ENCODE data around the gene TCF15. TPM values are rescaled to one million over a fixed set of nuclear protein-coding genes. Genes with fewer than 3 reads are reported as not detected.

Gene TCF15
- total RNA-seq, 1 donor from 2014 or later, result not detected

DNA sequence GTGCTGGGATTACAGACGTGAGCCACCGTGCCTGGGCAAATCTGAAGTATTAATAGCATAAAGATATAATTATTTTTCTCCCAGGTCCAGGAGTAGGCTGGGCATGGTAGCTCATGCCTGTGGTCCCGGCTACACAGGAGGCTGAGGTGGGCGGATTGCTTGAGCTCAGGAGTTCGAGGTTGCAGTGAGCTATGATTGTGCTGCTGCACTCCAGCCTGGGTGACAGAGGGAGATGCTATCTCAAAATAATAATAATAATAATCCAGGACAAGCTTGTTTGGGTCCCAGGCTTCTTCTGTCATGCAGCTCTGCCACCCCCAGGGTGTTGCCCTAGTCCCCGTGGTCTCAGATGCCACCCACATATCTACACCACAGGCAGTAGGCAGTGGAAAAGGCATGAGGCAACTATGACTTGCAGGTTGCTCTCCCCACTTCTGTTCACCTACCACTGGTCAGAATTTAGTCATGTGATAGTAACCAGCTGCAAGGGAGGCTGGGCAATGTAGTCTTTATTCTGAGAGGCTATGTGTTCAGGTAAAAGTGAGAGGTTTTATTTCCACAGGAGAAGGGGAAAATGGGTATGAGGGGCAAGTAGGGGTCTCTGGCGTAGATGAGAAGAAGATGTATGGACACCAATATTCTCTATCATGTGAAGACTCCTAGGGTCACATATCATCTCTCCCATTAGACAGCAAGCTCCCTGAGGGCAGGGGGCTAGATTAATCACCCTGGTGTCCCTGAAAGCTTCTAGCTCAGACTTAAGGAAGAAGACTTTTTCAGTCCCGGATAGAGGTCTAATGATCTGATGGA is 25.7 kb downstream of the TCF15 start:
- DNase-seq (ENCODE audit: low read depth), result no peak

DNA sequence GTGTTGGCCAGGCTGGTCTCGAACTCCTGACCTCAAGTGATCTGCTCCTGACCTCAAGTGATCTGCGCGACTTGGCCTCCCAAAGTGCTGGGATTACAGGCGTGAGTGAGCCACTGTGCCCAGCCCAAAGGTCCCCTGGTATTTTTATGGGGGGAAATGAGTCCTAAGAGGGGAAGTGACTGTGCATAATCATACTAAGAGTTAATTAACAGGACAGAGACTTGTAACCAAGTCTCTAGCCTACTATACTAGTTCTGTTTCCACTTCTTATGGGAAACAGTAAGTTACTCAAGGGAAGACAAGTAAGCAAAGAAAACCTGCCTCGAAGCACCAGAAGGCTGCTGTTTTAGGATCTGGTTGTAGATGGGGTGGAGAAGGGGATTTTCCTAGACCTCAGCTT is 27.9 kb downstream of the TCF15 start:
- no peak for DNase-seq (ENCODE audit: low read depth)

DNA sequence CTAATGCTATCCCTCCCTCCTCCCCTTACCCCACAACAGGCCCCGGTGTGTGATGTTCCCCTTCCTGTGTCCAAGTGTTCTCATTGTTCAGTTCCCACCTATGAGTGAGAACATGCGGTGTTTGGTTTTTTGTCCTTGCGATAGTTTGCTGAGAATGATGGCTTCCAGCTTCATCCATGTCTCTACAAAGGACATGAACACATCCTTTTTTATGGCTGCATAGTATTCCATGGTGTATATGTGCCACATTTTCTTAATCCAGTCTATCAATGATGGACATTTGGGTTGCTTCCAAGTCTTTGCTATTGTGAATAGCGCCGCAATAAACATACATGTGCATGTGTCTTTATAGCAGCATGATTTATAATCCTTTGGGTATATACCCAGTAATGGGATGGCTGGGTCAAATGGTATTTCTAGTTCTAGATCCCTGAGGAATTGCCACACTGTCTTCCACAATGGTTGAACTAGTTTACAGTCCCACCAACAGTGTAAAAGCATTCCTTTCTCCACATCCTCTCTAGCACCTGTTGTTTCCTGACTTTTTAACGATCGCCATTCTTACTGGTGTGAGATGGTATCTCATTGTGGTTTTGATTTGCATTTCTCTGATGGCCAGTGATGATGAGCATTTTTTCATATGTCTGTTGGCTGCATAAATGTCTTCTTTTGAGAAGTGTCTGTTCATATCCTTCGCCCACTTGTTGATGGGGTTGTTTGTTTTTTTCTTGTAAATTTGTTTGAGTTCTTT is 31.0 kb downstream of the TCF15 start:
- DNase-seq (ENCODE audit: low read depth), result peak; percentile 6

DNA sequence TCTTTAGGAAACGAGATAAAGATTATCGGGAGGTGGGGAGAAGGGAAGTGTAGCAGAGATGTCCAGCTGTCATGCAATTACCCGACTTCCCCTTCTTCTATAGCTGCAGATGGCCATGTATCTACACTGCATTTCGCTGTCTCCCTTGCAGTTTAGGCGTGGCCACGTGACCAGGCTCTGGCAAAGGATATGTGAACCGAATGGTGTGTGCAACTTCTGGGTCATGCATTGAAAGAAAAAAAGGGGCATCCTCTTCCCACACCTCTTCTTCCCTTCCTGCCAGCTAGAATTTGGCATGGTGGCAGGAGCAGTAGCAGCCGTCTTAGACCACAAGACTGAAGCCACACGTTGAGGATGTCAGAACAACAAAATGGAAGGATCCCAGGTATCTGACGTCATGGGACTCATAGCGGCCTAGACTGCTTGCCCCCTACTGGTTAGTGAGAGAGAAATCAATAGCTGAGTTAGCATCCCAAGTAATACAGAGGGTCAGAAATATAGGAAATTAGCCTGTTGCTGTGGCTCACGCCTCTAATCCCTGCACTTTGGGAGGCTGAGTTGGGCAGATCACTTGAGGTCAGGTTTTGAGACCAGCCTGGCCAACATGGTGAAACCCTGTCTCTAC is 32.8 kb downstream of the TCF15 start:
- DNase-seq (ENCODE audit: low read depth), result no peak

DNA sequence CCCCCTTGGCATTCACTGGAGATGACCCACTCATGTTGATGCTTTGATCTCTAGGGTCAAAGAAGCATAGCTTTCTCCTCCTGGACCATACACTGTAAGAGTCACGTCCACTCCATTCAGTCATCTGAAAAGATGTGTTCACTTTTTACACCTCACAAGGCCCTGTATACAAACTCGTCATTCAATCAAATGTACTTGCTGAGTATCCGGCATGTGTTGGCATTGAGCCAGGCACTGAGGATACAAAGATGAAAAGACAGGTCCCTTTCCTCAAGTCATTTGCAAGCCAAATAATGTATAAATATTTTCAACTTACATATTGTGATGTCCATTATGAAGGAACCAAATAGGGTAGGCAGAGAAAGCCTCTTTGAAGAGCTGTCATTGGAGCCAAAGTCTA is 34.0 kb downstream of the TCF15 start:
- no peak for DNase-seq (ENCODE audit: low read depth)

DNA sequence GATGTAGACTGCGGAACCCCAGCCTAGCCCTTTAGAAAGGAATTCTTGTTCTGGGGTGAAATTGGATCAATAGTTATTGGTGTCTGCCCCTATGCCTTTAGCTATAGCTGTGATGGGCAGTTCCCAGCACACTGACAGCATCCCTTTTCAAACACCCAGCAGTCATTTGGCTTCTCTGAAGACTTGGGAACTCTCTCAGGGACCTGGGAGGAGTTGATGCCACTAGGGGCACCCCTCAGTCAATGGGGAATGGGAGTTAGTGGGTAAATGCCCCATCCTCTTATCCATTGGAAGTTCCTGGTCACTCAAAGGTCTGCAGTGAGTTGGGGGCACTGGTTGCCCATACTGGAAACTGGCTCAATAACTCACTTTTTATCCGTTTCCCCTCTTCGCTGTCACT is 34.9 kb downstream of the TCF15 start:
- no peak for DNase-seq (ENCODE audit: low read depth)

DNA sequence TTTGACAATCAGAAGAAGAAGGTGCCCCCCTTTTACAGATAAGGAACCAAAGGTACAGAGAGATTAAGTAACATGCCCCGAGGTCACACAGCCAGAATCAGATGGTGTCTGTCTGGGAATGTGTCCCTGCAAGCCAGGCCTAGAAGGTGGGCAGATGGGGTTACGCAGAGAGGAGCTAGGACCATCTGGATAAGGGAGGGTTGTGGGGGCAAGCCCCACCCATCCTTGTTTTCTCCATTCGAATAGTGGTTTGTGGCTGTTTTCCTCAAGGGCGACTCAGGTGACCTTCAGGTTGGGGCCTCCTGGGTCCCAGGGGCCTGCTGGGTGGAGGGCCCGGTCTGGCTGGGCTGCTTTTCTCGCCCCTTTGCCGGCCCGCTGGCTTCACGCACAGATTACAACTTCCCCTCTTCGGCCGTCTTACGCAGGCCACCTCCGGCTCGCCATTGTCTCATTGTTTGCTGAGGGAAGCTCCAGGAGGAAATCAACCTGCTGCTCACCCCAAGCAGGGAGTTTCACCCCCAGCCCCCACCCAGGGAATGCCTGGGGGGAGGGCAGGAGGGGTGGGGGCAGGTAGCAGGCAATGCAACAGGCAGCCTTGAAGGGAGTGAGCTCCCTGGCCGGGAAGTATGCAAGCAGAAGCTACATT is 35.7 kb downstream of the TCF15 start:
- no peak for DNase-seq (ENCODE audit: low read depth)

DNA sequence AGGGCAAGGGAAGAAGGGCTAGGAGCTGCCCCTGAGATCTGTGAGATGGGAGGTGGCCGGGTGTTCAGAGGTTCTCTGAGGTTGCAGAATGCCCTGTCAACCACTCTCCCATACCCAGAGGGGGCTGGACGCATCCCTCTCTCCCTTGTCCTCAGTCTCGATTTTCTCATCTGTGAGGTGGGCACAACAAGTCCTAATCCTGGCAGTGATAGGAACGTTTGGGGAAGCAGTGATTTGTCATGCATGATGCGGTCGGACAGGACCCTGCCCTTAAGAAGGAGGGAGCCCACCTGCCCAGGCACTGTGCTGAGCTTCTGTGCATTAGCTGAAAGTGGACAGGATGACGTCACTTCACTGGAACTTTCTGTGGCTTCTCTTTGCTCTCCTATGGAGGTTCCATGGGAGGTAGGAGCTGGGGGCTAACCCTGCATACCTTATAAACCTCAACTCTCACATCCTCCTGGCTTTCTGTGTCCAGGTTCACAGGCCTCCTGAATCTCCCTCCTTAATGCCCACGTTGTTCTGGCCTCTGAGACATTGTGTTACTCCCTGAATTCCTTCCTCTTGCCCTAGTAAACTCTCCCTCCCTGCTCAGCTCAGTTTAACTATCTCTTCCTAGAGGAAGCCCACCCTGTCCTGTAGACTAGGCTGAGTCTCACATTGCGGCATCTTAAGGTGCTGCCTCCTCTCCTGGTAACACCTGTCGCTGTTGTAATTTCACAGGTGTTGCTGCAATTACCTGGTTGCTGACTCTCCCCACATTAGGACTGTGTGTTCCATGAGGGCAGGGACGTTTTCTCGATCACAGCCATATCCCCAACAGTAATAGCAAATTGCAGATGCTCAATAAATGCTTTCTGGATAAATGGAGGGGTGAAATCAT is 36.5 kb downstream of the TCF15 start:
- DNase-seq (ENCODE audit: low read depth), result no peak

DNA sequence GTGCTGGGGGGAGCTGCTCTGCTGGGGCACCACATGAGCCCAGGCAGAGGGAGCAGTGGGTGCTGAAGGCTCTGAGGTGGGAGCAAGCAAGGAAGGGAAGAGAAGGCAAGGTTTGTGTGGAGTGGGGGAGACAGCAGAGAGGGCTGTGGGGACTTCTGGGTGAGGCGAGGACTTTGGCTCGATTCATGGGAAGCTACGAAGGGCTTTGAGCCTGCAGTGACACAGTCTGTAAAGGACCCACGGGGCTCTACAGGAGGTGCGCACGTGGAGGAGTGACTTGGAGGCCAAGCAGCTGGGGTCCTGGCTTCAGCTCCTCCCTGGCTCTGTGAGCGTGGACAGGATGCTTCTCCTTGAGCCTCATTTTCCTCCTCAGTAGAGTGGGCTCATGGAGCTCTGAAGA is 37.4 kb downstream of the TCF15 start:
- DNase-seq (ENCODE audit: low read depth), result no peak

DNA sequence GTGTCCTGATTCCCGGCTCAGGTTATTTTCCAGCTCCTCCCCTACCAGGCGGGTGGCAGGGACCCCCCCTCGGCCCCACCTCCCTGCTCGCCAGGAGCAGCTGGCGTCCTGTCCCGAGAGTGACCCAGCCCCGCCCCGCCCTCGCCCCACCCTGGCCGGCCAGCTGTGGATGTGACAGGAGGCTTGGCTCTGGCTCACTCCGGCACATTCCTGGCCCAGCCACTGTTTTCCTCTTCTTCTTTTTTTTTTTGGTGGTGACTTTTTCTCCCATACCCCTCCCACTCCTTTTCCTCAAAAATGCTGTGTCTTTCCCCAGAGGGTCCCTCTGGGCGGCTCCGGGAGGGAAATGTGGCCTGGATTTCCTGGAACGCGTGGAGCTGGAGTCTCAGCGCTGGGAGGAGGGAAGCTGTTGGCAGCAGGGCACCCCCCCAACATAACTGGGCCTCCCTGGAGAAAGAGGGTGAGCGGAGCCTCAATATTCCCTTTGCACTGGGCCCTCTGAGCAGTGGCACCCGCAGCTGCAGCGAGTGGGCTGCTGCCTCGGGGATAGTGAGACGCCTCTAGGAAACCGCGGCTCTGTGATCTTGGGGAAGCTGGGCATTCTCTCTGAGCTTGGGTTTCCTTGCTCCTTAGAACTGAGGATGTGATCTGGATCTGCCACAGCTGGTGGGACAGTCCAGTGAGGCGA is 38.2 kb downstream of the TCF15 start:
- peak; percentile 73 for DNase-seq (ENCODE audit: low read depth)

DNA sequence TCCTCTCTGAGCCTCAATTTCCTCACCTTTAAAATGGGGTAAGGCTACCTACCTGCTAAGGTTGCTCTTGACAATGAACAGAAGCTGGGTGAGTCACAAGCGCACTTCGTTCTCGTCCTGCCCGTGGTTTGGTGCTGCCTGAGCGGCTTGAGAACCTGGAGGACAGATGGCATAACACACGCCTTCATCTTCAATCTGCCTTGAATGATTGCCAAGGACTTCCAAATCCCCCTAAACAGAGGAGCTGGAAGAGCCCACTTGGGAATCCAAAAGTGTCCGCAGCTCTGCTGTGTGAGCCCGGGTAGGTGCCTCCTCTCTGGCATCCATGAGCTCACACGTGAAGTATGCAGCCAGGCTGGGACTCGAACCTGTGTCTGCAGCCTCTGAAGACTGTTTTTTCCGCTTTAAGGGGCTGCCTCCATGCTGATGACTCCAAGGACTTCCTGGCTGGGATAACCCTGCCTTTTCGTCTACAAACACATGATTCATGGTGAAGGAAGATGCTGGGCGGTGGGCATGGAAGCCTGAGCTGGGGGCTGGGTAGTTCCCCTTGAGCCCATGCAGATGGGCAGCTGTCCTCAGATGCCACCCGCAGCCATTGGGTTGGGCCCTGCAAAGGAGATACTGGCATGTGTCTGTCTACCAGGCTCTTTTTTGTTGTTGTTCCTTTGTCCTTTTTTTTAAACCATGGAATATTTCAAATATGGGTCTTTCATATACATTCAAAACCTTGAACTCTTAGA is 41.3 kb downstream of the TCF15 start:
- DNase-seq (ENCODE audit: low read depth), result no peak

DNA sequence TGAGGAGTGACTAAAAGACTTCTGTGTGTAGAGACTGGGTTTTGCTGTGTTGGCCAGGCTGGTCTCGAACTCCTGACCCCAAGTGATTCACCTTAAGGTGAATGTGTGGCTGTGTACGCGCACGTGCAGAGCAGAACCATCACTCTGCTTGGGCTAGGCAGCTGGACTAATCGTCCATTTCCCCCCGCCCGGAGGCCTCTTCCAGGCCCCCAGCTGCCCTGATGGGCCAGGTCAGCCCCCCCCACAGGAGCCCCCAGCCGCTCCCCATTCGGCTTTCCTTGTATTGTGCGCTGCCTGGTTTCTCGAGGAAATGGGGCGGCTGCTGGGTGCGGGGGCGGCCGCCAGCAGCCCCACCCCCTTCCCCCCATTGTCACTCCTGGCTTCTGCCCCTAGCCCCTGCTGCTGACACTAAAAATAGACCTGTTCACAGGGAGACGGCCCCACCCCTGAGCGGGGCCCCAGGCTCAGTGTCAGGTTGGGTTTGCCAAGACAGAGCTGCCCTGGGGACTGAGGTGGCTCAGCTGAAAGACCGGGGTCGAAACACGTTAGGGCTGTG is 41.9 kb downstream of the TCF15 start:
- no peak for DNase-seq (ENCODE audit: low read depth)

DNA sequence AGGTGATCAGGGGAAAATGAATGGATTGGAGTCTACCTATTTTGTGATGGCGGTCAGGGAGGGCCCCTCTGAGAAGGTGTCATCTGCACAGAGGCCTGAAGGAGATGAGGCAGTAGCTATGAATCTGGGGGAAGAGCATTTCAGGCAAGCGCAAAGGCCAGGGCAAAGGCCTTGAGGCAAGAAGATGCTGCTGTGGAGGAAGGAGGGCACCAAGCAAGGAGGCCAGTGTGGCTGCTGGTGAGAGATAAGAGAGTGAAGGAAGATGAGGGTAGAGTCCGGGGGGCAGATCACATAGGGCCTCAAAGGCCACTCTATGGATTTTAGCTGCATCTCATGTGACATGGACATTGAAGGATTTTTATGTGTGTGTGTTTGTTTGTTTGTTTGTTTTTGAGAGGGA is 45.9 kb downstream of the TCF15 start:
- no peak for DNase-seq (ENCODE audit: low read depth)

DNA sequence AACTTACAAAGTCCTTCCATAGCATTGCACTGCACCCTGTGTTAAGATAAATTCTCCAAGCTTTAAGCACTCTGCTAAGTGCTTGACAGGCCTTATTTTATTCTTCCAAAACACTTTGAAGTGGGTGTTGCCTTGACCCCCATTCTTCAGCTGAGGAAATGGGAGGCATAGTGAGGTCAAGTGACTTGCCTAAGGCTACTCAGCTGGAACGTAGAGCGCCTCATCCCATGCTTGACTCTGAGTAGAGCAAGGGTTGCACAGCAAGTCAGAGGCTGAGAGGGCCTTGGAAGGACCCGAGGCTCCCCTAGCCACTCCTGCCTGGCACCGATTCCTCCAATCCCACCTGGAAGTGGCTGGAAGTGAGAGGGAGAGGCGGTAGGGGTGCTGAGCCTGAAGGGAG is 46.9 kb downstream of the TCF15 start:
- DNase-seq (ENCODE audit: low read depth), result no peak

DNA sequence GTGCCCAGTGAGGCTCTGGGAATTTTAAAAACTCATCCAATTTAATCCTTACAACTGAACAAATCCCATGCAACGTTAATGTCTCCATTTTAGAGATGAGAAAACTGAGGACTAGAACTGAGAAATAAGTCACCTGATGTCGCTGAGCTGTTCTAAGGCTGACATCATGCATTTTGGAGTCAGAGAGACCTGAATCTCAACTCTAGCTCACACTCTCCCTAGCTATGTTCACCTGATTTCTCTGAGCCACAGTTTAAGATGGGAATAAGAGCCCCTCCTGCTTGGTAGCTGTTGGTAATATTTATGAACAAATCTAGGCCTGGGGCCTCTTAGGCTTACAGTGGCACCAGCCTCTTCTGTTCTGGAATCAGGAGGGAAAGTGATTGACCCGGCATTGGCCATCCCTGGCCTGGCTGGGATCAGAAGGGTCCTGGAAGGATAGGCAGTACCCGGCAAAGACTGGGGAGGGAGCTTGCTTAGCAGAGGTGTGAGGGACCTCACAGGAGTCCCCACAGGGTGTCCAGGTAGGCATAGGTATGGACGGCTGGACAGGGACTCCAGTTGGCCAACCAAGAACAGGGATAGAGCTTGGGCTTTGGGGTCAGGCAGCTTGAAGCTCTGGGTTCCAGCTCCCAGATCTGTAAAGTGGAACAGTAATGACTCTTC is 47.7 kb downstream of the TCF15 start:
- DNase-seq (ENCODE audit: low read depth), result no peak

DNA sequence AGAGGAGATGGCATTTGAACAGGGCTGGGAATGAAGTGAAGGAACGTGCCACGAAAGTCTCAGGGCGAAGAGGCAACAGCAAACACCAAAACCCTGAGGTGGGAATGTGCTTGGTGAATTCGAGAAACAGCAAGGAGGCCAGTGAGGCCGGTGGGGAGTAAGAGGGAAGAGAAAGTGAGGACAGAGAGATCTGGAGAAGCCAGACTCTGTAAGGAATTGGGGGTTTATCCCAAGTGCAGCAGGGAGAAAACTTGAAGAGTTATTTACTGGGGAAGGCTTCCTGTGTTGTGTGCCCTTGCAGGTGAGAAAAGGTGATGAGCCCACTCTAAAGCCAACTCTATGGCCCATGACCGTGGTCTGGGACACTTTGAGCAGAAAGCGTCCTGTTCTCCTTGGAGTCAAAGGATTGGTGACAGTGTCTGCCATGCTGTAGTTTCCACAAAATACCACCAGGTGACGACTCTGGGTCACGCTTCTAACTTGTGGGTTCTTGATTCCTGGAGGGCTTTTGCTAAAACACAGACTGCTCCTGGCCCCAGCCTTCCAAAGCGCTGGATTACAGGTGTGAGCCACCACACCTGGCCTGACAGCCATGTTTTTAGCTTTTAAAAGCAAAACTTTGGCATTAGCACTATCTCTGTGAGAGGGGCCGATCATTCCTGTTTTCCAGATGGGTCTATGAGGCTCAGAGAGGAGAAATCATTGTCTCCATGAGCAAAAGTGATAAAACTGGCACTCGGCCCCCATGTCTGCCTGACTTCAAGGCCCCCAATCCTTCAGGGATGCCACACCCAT is 48.5 kb downstream of the TCF15 start:
- peak; percentile 78 for DNase-seq (ENCODE audit: low read depth)

DNA sequence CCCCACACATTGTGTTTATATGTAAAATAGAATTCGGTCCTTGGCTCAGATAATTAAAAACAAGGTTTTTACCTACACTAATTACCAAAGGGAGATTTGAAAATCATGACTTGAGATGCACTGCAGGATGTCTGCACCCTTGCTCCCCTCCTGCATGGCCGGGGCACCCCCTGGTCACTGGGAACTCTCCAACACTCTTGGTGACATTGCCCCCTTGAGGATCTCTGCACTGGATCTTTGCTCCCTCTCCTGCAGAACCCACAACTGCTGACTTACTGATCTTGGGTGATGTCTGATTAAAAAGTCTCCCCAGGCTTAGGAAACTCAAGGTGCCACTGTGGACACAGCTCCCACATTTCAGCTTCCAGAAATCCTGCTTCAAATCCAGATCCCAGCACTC is 49.4 kb downstream of the TCF15 start:
- DNase-seq (ENCODE audit: low read depth), result no peak

DNA sequence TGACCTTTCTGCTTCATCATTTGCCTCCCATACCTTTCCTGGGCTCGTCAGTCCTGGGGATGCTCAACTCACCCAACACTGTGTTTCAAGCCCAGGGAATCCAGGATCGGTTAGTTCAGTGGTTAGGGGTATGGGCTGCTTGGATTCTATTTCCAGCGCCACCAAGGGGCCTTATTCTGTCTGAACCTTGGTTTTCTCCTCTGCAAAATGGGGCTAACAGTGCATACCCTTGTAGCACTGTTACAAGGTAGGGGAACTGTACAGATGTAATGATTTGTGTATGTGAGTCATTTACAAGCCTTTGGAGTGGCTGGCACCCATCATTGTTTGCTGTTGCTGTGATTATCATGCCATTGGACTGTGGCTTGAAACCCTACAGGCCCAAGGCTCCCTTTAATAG is 52.0 kb downstream of the TCF15 start:
- no peak for DNase-seq (ENCODE audit: low read depth)
